ENCODE data around the gene CAPZA1.
A peak's percentile ranks its signal among the peaks of the same experiment; 100 is the strongest.

CAPZA1 gene

GRCh38 chr1:112701227-112702066, 81.8 kb downstream of the CAPZA1 start:
- DNase-seq (ENCODE audit: low spot score): no peak

DNA sequence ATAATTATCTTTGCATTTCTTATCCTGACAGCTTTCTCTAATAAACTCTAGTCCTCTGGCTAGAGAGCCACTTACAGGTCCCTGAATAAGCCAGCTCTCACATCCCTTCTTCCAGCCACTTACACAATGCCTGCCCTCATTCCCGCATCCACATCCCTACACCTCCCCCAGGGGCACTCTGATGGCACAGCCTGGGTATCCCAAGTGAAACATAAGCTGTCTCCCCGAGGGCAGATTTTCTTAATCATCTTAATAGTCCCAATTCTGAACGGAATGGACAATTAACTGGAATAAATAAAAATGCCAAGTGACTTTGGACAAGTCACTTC, 82.4 kb downstream of the CAPZA1 start:
- no peak for DNase-seq (ENCODE audit: low spot score)

GRCh38 chr1:112702420-112703261, 83.0 kb downstream of the CAPZA1 start:
- DNase-seq (ENCODE audit: low spot score): no peak

- no peak for DNase-seq (ENCODE audit: low spot score)
These were observed 84.1 kb downstream of the CAPZA1 start for GRCh38 chr1:112703706-112704105.

GRCh38 chr1:112704391-112704933, 84.8 kb downstream of the CAPZA1 start:
- no peak for DNase-seq (ENCODE audit: low spot score)

DNA sequence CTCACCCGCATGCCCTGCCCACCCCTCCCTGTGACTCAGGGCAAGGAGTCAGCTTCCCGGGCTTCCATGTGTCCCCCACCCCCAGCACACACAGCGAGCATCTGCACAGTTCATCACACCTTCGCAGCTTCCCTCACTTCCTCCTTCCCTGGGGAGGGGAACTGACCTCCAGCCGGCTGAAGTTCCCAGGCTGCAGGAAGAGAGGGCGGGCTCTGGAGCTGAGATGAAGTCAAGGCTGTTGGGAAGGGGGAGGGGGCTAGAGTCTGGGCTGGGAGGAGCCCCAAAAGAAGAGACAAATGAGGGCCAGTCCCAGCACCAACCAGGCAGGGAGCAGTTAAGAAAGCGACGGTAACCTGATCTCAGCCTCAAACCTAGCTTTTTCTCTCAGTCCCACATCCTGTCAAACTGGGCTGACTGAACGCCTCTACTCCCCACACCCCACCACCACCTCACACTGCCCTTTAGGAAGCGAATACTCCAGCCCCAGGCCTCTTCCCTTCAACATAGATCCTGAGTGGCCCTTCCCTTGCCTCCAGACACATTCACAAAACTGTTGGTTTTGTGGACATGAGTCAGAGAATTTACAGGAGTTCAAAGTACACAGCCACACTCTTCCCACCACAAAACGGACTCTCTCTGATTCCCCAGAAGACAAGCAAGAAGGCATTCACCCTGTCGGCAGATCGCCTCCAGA, 85.4 kb downstream of the CAPZA1 start:
- DNase-seq (ENCODE audit: low spot score): peak; percentile 81

DNA sequence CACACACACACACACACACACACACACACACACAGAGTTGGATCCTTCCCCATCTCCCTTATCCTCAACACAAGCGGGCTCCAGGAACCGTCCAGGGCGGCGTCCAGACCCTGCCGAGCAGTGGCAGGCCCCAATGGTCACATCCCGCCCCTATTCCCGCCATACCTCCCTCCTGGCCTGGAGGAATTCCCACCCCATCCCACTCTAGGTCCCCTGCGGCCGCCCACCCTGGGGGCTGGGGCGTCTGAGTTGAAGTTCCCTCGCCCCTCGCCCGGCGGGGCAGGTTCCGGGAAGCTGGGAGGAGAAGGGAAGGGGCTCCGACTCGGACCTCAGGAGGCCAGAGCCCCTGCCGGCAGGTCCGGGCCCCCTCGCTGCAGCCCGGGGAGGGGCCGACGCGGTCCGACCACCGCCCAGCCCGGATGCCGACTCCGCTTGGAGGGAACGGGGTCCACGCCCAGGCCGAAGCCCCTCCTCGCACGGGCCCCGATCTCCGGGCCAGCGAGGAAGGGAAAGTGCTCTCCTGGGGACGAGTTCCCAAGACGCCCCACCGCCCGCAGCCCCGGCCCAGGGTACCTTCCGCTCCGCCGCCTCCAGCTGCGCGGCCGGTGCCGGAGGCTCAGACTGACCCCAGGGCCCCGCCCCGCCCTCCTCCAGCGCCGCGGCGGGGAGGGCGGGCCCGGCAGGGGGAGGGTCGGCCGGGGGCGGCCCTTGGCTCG, 87.0 kb downstream of the CAPZA1 start, which contains the start of gene RHOC:
TSS of gene RHOC (minus strand) at position 623 of the 716 bp plus-strand sequence. CDS start 3,328 bp downstream, outside the sequence.
- no peak for DNase-seq (ENCODE audit: low spot score)

DNA sequence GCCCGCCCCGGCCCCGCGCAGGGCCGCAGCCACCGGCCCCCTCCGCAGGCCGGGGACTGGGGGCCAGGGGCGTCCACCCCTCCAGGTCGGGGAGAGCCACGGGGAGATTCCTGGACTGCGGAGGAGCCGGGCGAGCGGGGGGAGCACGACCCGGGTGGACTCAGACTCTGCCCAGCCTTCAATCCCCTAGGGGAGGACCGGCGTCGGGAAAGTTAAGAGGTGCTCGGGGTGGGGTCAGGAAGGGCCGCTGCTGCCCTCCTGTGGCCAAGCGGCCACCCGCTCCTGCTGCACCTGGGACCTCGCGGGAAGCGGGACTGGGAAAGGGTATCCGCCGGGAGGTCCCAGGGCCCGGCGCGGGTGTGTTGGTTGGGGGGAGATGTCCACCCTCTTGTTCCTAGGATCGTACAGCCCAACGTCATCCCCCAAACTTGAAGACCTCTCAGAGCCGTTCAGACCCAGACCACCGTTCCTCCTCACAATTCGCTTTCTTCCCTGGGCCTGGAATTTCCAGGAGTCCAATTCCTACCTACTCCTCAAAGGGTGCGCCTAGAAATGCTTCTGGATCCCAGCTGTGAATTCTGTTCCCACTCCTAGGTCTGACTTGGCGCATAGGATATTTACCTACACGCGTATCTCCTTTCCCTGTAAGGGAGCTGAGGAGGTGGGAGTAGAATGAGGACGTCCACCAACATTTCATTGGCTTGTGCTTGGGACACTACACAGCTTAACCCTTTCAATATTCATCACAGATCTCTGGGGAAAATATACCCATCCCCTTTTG, 87.8 kb downstream of the CAPZA1 start:
- peak; percentile 70 for DNase-seq (ENCODE audit: low spot score)

DNA sequence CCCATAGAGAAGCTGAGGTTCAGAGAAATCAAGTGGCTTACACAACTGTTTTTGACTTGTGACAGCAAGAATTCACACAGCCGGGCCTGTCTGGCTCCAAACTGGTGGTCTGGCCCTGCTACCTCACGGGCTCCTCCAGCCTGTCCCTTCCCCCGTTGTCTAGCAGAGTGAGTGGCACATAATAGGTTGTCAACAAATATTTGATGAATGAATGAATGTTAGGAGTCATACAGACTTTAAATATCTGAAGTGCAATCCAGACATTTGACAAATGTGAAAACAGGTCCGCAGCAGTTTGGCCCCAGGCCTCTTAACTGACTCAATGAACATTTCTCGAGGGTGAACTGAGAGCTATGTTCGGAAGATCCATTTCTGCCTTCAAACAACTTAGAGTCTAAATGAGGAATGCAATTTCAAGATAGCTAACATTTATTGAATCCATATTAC, 88.4 kb downstream of the CAPZA1 start:
- DNase-seq (ENCODE audit: low spot score): no peak

DNA sequence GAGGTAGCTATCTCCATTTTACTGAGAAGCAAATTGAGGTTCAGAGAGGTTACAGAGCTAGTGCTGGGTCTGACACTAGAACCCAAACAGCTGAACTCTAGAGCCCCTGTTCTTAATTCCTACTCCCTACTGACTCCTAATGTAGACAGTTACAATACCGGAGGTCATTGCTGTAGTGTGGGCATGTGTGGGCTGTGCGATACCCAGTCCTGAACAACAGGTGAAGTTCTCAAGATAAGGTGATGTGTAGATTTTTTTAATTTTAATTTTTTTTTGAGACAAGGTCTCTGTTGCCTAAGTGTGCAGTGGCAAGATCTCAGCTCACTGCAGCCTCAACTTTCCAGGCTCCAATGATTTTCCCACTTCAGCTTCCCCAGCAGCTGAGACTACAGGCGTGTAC, 88.9 kb downstream of the CAPZA1 start:
- DNase-seq (ENCODE audit: low spot score): no peak

GRCh38 chr1:112710159-112710558, 90.5 kb downstream of the CAPZA1 start:
- no peak for DNase-seq (ENCODE audit: low spot score)

GRCh38 chr1:112710586-112710985, 91.0 kb downstream of the CAPZA1 start:
- no peak for DNase-seq (ENCODE audit: low spot score)

- DNase-seq (ENCODE audit: low spot score): no peak
These were observed 91.4 kb downstream of the CAPZA1 start for GRCh38 chr1:112711041-112711440.

DNA sequence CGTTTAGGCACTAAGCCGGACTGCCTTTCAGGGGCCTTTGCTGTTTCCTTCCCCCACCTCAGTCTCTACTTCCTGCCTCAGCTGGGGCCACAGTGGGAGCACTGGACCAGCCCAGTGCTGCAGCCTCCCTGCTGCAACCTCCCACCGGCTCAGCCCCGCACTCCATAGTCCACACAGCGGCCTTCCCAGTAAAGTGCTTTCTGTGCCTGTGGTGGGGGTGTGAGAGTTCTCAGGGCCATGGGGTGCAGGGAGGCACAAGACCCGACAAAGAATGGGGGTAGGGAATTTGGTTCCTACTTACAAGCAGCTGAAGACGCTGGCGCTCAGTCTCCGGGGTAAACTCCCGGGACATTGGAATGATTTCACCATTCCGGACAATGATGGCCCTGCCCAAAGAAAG, 92.0 kb downstream of the CAPZA1 start:
- no peak for DNase-seq (ENCODE audit: low spot score)

DNA sequence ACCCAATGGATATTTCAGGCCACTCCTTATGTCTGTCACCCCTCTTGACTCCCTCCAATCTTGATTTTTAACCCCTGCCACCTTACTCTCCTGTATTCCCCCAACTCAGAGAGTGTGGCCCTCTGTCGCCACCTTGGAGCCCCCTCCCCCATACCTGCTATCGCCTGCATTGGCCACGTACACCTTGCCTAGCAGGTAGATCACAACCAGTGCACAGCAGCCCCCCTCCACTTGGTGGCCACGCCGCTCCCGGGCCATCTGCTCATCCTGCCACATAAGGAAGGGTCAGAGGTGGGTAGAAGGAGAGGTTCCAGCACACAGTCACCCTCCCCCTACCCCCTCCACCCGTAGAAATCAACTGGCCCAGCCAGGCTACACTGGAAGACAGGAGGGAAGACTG, 92.6 kb downstream of the CAPZA1 start:
- no peak for DNase-seq (ENCODE audit: low spot score)

GRCh38 chr1:112712701-112713128, 93.1 kb downstream of the CAPZA1 start:
- no peak for DNase-seq (ENCODE audit: low spot score)

DNA sequence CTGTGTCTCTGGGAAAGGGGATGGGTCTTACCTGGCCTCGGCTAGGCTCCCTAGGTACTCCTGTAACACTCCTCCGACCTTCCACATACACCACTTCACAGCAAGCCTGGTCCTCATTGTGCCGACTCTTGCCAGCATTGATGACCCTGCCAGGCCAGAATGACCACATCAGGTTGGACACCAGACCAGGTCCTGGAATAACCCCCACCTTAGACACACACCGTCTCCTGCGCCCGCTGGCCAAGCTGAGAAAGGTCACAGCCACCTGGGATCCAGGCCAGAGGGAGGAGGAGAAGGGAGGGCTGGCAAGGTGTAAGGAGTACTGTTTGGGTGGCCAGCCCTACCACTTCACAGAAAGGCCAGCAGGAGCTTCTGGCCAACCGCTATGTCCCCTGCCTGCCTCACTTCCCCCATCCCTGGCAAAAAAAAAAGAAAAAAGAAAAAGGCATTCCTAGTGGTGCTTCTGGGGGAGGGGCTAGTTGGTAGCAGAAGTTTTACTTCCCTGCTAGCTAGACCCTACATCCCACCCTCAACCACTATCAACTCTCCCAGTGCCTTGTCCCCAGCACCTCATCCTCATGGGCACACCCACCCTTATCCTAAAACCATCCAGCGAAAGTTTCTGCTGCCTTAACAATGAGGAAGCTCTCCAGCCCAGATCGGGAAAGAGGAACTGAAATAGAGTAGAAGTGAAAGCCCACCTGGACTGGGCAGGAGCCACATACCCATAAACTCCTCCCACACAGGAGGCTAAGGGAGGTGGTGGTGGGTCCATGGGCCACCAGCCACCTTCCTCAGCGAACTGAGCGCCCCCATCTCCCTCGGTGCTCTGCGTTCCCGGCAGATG, 94.1 kb downstream of the CAPZA1 start:
- no peak for DNase-seq (ENCODE audit: low spot score)

DNA sequence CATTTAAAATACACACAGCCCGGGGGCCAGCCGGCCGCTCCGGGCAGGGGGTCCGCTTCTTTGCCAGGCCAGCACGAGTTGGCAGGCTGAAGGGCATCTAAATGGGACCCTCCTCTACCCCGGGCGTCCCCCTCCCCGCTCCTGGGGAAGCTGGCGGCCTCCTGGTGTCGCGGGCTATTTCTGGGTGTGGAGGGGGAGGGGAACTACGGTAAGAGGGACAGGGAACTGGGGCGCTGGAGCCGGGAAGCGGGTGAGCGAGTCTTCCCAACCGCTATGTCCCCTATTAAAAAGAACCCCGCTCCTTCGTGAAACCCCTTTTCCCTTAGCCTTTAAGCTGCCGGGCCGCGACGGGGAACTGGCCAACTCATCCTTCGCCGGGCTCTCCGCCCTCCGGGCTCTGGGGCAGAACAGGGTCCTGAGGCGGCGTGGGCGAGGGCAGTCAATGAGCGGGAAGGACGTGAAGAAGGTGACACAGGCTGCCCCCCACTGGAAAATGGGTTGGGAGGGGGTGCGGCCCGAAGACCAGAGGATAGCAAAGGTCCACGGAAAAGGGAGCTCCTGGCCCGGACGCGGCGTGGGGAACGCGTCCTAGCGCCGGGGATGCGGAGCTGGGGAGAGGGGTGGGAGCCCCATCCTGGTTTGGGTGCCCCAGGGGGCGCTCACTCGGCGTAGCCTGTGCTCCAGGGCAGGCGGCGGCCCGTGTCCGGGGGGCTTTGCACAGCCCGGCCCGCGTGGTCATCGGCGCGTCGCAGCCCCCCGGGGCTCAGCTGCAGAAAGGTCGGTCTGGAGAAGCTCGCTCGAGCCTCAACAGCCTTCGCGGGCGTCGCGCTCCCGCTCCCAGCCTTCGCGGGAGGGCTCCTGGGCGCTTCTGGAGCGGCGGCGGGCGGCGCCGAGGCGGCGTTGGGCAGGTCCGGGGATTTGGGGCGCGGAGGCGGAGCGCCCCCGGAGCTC, 95.0 kb downstream of the CAPZA1 start:
- no peak for DNase-seq (ENCODE audit: low spot score)

Data from COLO829 (cell line).